Activated T-helper 1 cell treated with anti-CD3 and anti-CD28 coated beads, Interleukin-12 subunit alpha, Interleukin-12 subunit beta, Interleukin-2, Interleukin-4 antibody, amounts not matched to agents 30 ng/mL and 10 ng/mL and 1 ng/mL, durations not matched to agents 14 hours and 24 hours and 36 hours (primary cell): ENCODE data around the gene HECTD1. TPM values are rescaled to one million over a fixed set of nuclear protein-coding genes. Genes with fewer than 3 reads are reported as not detected.
"Not testable (repeated sequence)": the region's sequence is repeated elsewhere in the genome, so short reads cannot be mapped to it uniquely, and the experiment has no call there.

Experiments
- DNase-seq: peaks from one replicate; pipeline ENCODE4 v3.0.0; 2021; ENCODE audit warnings: low spot score
- H3K27ac Mint-ChIP-seq: one replicate; pipeline ENCODE4 v1.8.0; 2021; ENCODE audit warnings: mild to moderate bottlenecking, mixed read lengths
- H3K27me3 Mint-ChIP-seq: one replicate; pipeline ENCODE4 v1.8.0; 2022; ENCODE audit warnings: mild to moderate bottlenecking, moderate library complexity, mixed read lengths; ENCODE audit not compliant: insufficient read depth
- H3K36me3 Mint-ChIP-seq: one replicate; pipeline ENCODE4 v1.8.0; 2021; ENCODE audit warnings: low read depth, mixed read lengths
- H3K4me1 Mint-ChIP-seq: one replicate; pipeline ENCODE4 v1.8.0; 2021; ENCODE audit warnings: low read depth, mixed read lengths
- H3K4me3 Mint-ChIP-seq: one replicate; pipeline ENCODE4 v1.8.0; 2021; ENCODE audit warnings: mild to moderate bottlenecking, moderate library complexity, mixed read lengths
- H3K9me3 Mint-ChIP-seq: one replicate; pipeline ENCODE4 v1.8.0; 2021; ENCODE audit warnings: mixed read lengths
- intact Hi-C: fragments of 100-400 bp; cut with micrococcal nuclease; formaldehyde crosslinking; loops from one replicate; pipeline ENCODE4 v1.15.1; 2024
- total RNA-seq: library from RNA; stranded (reverse); gene quantifications from 2 replicates; pipeline ENCODE4 v1.2.3, GENCODE V29; 2022

Gene HECTD1
- total RNA-seq, 1 donor from 2014 or later = 127 TPM

GRCh38 chr14:31122098-31122611 lies 85.4 kb downstream of the HECTD1 start:
- peaks cover 41% of the 10 kb centered on the region for H3K36me3 Mint-ChIP-seq
- DNase-seq = no peak

GRCh38 chr14:31118892-31119291 lies 88.7 kb downstream of the HECTD1 start:
- Mint-ChIP-seq H3K27ac (no peak overlapping the region), H3K36me3 (peaks cover 44% of the 10 kb centered on the region), H3K9me3 (no peaks in the 10 kb centered on the region), H3K4me1 (peaks cover under 1% of the 10 kb centered on the region), H3K27me3 (no peaks in the 10 kb centered on the region), H3K4me3 (no peak overlapping the region)
- DNase-seq = no peak
- intact Hi-C loops = no loop called here

More at GRCh38 chr14:31122098-31122611, 85.4 kb downstream of the HECTD1 start:
- Mint-ChIP-seq H3K27me3 (no peaks in the 10 kb centered on the region), H3K27ac (no peak overlapping the region), H3K4me3 (no peak overlapping the region), H3K9me3 (no peaks in the 10 kb centered on the region), H3K4me1 (peaks cover 11% of the 10 kb centered on the region)
- intact Hi-C loops = loop anchor here (10.0 kb wide), 2 partner anchors 333 to 497 kb away; partner anchors contain the start of genes DTD2 and SCFD1

GRCh38 chr14:31113794-31114193 lies 93.8 kb downstream of the HECTD1 start:
- no peaks in the 10 kb centered on the region for H3K4me1 Mint-ChIP-seq
- H3K27ac Mint-ChIP-seq = no peak overlapping the region
- H3K9me3 Mint-ChIP-seq = no peaks in the 10 kb centered on the region
- intact Hi-C loops = no loop called here
- no peak overlapping the region for H3K4me3 Mint-ChIP-seq
- H3K27me3 Mint-ChIP-seq = no peaks in the 10 kb centered on the region
- no peak for DNase-seq
- peaks cover 37% of the 10 kb centered on the region for H3K36me3 Mint-ChIP-seq

- no peak for DNase-seq
- no peaks in the 10 kb centered on the region for H3K9me3 Mint-ChIP-seq
- H3K27ac Mint-ChIP-seq = no peak overlapping the region
- H3K36me3 Mint-ChIP-seq = peaks cover 38% of the 10 kb centered on the region
- H3K27me3 Mint-ChIP-seq = no peaks in the 10 kb centered on the region
- H3K4me3 Mint-ChIP-seq = no peak overlapping the region
- H3K4me1 Mint-ChIP-seq = no peaks in the 10 kb centered on the region
- intact Hi-C loops = no loop called here
Measured at GRCh38 chr14:31110872-31111271, 96.7 kb downstream of the HECTD1 start.

DNA sequence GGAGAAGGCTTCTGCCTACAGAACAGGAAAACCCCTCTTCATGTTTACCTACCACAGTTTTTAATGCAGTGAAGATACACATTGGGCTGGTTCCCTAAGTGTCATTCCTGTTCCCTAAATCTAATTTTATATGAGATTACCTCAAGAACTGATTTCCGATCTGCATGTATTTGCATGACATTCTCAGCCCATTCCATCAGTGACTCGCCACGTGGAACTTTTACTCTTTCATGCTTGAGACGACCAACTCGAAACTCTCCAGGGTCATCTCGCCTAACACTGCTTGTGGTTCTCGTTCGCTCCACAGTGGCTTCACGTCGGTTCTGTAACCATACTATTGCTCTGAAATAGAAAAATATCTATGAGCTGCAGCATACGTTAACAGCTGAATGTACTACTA lies 98.3 kb downstream of the HECTD1 start:
- no peaks in the 10 kb centered on the region for H3K27me3 Mint-ChIP-seq
- no peaks in the 10 kb centered on the region for H3K4me1 Mint-ChIP-seq
- H3K27ac Mint-ChIP-seq = peak overlapping the region; percentile 58
- no peaks in the 10 kb centered on the region for H3K9me3 Mint-ChIP-seq
- H3K4me3 Mint-ChIP-seq = no peak overlapping the region
- intact Hi-C loops = no loop called here
- H3K36me3 Mint-ChIP-seq = peaks cover 46% of the 10 kb centered on the region
- DNase-seq = no peak

- no peak overlapping the region for H3K4me3 Mint-ChIP-seq
- no peaks in the 10 kb centered on the region for H3K27me3 Mint-ChIP-seq
- intact Hi-C loops = loop anchor here (2.0 kb wide), 1 partner anchor 38 kb away; no protein-coding TSS in a partner anchor
- H3K9me3 Mint-ChIP-seq = no peaks in the 10 kb centered on the region
- no peak for DNase-seq
- peaks cover 58% of the 10 kb centered on the region for H3K36me3 Mint-ChIP-seq
- H3K4me1 Mint-ChIP-seq = no peaks in the 10 kb centered on the region
- peak overlapping the region; percentile 29 for H3K27ac Mint-ChIP-seq
Measured at GRCh38 chr14:31106768-31107167, 100.8 kb downstream of the HECTD1 start.

- intact Hi-C loops = no loop called here
- H3K4me1 Mint-ChIP-seq = no peaks in the 10 kb centered on the region
- no peaks in the 10 kb centered on the region for H3K9me3 Mint-ChIP-seq
- no peak overlapping the region for H3K4me3 Mint-ChIP-seq
- H3K36me3 Mint-ChIP-seq = peaks cover 25% of the 10 kb centered on the region
- H3K27me3 Mint-ChIP-seq = no peaks in the 10 kb centered on the region
- no peak overlapping the region for H3K27ac Mint-ChIP-seq
- DNase-seq = no peak
Measured at GRCh38 chr14:31097081-31097480, 110.5 kb downstream of the HECTD1 start.

DNA sequence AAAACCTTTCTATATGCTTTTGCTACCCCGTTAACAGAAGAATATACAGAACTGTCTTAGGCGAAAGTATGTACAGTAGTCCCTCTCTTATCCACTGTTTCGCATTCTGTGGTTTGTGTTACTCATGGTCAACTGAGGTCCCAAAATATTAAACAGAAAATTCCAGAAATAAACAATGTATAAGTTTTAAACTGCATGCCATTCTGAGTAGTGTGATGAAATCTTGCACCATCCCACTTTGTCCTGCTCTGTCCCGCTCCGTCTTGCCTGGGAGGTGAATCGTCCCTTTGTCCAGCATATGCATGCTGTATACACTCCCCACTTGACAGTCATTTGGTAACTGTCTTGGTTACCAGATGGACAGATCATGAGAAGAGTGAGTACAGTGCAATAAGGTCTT lies 111.3 kb downstream of the HECTD1 start:
- no peak for DNase-seq
- Mint-ChIP-seq H3K27ac (no peak overlapping the region), H3K36me3 (peaks cover 20% of the 10 kb centered on the region), H3K4me3 (no peak overlapping the region), H3K4me1 (no peaks in the 10 kb centered on the region), H3K27me3 (no peaks in the 10 kb centered on the region), H3K9me3 (no peaks in the 10 kb centered on the region)
- intact Hi-C loops = no loop called here

DNA sequence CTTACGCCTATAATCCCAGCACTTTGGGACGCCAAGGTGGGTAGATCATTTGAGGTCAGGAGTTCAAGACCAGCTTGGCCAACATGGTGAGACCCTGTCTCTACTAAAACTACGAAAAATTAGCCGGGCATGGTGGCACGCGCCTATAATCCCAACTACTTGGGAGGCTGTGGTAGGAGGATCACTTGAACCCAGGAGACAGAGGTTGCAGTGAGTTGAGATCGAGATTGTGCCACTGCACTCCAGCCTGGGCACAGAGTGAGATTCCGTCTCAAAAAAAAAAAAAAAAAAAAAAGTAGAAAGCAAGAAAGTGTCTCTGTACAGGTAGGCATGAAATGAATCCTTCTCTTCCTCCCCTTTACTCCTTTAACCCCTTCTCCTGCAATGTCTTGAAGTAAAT lies 111.8 kb downstream of the HECTD1 start:
- H3K27ac Mint-ChIP-seq, H3K27me3 Mint-ChIP-seq, H3K4me3 Mint-ChIP-seq, DNase-seq, intact Hi-C loops, H3K4me1 Mint-ChIP-seq, H3K9me3 Mint-ChIP-seq: not testable (repeated sequence)
- H3K36me3 Mint-ChIP-seq = peaks cover 15% of the 10 kb centered on the region

DNA sequence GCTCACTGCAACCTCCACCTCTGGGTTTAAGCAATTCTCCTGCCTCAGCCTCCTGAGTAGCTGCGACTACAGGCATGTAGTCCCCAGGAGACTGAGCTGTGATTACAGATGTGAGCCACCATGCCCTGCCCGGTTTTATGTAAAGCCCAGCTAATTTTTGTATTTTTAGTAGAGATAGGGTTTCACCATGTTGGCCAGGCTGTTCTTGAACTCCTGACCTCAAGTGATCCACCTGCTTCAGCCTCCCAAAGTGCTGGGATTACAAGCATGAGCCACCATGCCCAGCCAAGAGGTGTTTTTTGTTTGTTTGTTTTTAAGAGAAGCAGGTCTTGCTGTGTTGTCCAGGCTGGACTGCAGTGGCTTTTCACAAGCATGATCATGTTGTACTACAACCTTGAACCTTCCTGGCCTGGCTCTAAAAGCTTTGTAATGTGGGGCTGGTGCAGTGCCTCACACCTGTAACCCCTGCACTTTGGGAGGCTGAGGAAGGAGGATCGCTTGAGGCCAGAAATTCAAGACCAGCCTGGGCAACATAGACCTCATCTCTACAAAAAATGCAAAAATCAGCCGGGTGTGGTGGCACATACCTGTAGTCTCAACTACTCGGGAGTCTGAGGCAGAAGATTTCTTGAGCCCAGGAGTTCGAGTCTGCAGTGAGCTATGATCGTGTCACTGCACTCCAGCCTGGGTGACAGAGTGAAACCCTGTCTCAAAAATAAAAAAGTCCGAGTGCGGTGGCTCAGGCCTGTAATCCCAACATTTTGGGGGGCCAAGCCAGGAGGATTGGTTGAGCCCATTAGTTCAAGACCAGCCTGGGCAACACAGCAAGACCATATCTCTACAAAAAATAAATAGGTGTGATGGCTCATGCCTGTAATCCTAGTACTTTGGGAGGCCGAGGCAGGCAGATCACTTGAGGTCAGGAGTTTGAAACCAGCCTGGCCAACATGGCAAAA lies 113.4 kb downstream of the HECTD1 start:
- H3K4me3 Mint-ChIP-seq, H3K27me3 Mint-ChIP-seq, H3K4me1 Mint-ChIP-seq, intact Hi-C loops, H3K9me3 Mint-ChIP-seq, DNase-seq, H3K36me3 Mint-ChIP-seq, H3K27ac Mint-ChIP-seq: not testable (repeated sequence)

DNA sequence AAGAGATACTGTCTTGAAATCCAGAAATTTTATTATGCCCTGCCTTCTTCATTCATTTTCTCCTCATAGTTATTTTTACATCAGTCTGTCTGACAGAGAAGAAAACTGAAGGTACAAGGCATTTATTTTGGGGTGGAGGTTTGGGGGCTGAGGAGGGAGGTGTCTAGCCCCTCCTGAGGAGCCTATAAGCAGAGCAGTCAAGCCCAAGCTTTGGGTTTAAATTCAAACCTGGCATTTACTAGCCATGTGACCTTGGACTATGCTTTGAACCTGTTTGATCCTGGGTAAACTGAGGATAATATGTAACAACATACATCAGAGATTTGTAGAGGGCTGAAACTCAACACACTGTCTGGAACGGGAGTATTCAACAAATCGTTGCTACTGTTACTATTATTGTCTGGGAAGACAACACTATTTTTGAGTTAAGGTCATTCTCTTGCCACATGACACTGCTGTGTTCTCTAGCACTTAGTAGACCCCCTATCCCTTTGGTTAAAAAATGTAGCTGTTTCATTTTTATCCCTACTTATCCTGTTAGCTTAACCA lies 115.4 kb downstream of the HECTD1 start:
- Mint-ChIP-seq H3K4me1 (no peaks in the 10 kb centered on the region), H3K36me3 (no peaks in the 10 kb centered on the region), H3K4me3 (no peak overlapping the region), H3K27ac (no peak overlapping the region), H3K9me3 (no peaks in the 10 kb centered on the region), H3K27me3 (no peaks in the 10 kb centered on the region)
- intact Hi-C loops = no loop called here
- DNase-seq = no peak

DNA sequence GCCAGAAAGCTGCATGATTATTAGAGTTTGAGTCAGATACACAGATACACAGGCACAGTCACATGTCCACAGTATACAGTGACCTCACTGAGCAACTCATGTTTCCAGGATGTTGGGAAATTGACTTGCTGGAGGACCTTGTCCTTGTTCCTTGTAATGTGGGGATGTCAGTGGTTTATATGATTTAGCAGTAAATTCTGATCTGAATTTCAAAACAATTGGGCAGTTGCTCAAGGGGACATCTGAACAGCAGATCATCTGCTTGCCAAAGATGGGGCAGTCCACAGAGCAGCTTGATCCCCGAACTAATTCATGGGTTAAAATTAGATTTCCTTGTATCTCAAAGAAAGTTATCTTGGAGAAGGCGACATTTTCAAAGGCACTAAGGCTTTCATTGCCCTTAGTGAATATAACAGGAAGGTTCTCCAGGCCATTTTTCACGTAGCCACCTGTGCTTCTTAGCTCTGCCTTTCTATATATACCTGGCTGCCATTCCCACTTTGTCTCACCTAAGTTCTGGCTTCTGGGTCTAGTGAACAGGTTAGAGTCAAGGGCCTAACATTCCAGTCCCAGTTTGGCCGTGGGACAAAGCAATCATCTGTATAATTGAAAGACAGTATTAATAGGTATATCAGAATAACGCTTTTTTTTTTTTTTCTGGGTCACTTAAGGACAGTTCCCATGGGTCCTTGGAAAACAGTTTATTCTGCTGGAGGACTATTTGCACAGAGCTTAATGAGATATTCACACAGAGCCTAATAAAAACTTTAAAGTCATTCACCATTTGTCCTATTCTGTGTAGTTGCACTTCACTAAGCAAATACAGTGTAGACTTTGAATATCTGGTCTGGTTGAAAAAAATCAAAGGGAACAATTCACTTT lies 116.5 kb downstream of the HECTD1 start:
- Mint-ChIP-seq H3K9me3 (no peaks in the 10 kb centered on the region), H3K27me3 (no peaks in the 10 kb centered on the region), H3K27ac (no peak overlapping the region), H3K36me3 (no peaks in the 10 kb centered on the region), H3K4me1 (no peaks in the 10 kb centered on the region), H3K4me3 (no peak overlapping the region)
- intact Hi-C loops = no loop called here
- no peak for DNase-seq
